Right cardiac atrium (tissue), 5 donors: ENCODE results near the gene PLOD3. TPM values are rescaled to one million over a fixed set of nuclear protein-coding genes. Genes with fewer than 3 reads are reported as not detected.

Experiments
- ATAC-seq, 2 donors: fragments of 200-7000 bp; cut with Tn5 transposase; one replicate each; pipeline versions ENCODE4 v1.8.0 to v1.9.1; 2020; ENCODE audit warnings: moderate library complexity in 2 of 2, mild to moderate bottlenecking in 1 of 2
- DNase-seq, 3 donors: peaks; one replicate each; pipeline ENCODE4 v3.0.0-alpha.2; 2020
- H3K27ac ChIP-seq: one replicate; pipeline ENCODE4 v1.5.1; 2013; ENCODE audit warnings: mild to moderate bottlenecking, low read length, control low read depth, moderate library complexity
- H3K27me3 ChIP-seq: one replicate; pipeline ENCODE4 v1.6.1; 2013; ENCODE audit not compliant: control insufficient read depth, insufficient read depth
- H3K4me1 ChIP-seq: one replicate; pipeline ENCODE4 v1.6.1; 2013; ENCODE audit warnings: low read length; ENCODE audit not compliant: control insufficient read depth, insufficient read depth
- H3K4me3 ChIP-seq: one replicate; pipeline ENCODE4 v1.5.1; 2013; ENCODE audit warnings: low read length, control low read depth
- H3K9me3 ChIP-seq: one replicate; pipeline ENCODE4 v1.6.1; 2013; ENCODE audit warnings: low read length; ENCODE audit not compliant: control insufficient read depth
- WGBS: extraction: QIAGEN DNeasy Blood & Tissue Kit; methylation state at CpG from one replicate; pipeline ENCODE4 v1.1.7; 2013; 5-methylcytosine and 5-hydroxymethylcytosine counted together
- intact Hi-C, 4 donors: fragments of 100-400 bp; cut with DNase I; formaldehyde crosslinking; loops; one replicate each; pipeline versions ENCODE4 v1.11.0 to v1.14.0; 2022 to 2023
- polyA plus RNA-seq: library from polyadenylated mRNA; stranded (reverse); fragments of 200-250 nt; gene quantifications from one replicate; pipeline ENCODE4 v1.2.3, GENCODE V29; 2013
- total RNA-seq, 4 donors: library from RNA; stranded (reverse); fragmentation: NEBNext Ultra II Directional; extraction: Animal tissue kit (Norgen Biotek cat#: 25700); gene quantifications; one replicate each; pipeline ENCODE4 v1.2.1, GENCODE V29; 2021
- donor health status: healthy with polysubstance abuse.
- donor health status: DM: no; HTN: yes; CAD: no.
- donor health status: DM: no; HTN: no; CAD: no.
- donor health status: DM: no; HTN: yes; CAD: no; lungs with severe emphysema.
- donor health status: DM: yes; HTN: yes; CAD: no.

Gene PLOD3
- total and polyA plus RNA-seq, 5 donors: 31.2 to 52.8 (median 41.7) TPM

- H3K27me3 ChIP-seq: no peaks in the 10 kb centered on the region
- H3K4me1 ChIP-seq: peaks cover 4% of the 10 kb centered on the region
- intact Hi-C loops: loop anchor here in 1 of 4 donors (10.0 kb wide), 1 partner anchor 274 kb away; the partner anchor contains the start of gene ACHE
- DNase-seq (no peak), ATAC-seq (no peak)
- no peak overlapping the region for H3K27ac ChIP-seq
- 2% methylated on average over 6 of the region's 6 CpGs for WGBS
- no peak overlapping the region for H3K4me3 ChIP-seq
- no peaks in the 10 kb centered on the region for H3K9me3 ChIP-seq
Observed at GRCh38 chr7:101168412-101169049, 48.9 kb downstream of the PLOD3 start.

DNA sequence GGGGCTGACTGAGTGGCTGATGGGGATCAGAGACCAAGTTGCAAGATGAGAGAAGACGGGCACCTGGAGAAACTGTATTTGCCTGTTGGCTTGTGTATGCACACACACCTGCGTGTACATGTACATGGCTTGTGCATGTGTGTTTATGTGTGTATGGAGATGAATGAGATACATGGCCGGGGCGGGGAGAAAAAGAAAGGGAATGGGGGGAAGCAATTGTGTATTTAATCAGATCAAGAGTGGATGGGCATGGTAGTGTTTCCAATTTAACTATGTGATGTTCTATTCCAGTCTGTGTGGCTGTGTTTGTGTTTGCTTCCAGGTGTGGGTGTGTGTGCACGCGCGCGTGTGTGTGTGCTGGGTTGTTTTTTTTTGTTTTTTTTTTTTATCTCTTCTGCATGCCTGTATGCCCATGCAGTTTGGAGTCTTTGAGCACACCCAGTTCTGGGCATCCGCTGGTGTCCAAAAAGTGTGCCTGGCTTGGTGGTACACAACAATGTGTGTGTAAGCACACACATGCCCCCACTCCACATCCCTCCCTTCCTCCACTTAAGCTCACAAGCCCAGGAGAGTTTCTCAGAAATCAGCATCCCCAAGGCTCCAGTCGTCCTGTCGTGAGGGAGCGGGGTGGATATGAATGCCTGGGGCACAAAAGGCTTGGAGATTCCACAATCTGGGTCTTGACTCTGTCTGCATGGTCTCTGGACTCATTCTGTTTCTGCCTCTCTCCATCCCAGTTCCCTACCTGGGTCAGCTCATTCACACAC lies 49.6 kb downstream of the PLOD3 start:
- H3K27ac ChIP-seq: no peak overlapping the region
- WGBS: 4% methylated on average over 12 of the region's 12 CpGs
- no peak overlapping the region for H3K4me3 ChIP-seq
- DNase-seq: no peak
- no peaks in the 10 kb centered on the region for H3K9me3 ChIP-seq
- peaks cover 6% of the 10 kb centered on the region for H3K4me1 ChIP-seq
- no peak for ATAC-seq
- H3K27me3 ChIP-seq: no peaks in the 10 kb centered on the region
- intact Hi-C loops: loop anchor here in 1 of 4 donors (10.0 kb wide), 1 partner anchor 273 kb away; the partner anchor contains the start of gene ACHE

GRCh38 chr7:101166909-101167644 lies 50.3 kb downstream of the PLOD3 start:
- WGBS: 1% methylated on average over 19 of the region's 19 CpGs
- no peak for ATAC-seq
- no peak overlapping the region for H3K4me3 ChIP-seq
- H3K27ac ChIP-seq: no peak overlapping the region
- H3K4me1 ChIP-seq: peaks cover 6% of the 10 kb centered on the region
- no peak for DNase-seq
- intact Hi-C loops: loop anchor here in 1 of 4 donors (10.0 kb wide), 1 partner anchor 272 kb away; the partner anchor contains the start of gene ACHE
- H3K27me3 ChIP-seq: no peaks in the 10 kb centered on the region
- no peaks in the 10 kb centered on the region for H3K9me3 ChIP-seq

DNA sequence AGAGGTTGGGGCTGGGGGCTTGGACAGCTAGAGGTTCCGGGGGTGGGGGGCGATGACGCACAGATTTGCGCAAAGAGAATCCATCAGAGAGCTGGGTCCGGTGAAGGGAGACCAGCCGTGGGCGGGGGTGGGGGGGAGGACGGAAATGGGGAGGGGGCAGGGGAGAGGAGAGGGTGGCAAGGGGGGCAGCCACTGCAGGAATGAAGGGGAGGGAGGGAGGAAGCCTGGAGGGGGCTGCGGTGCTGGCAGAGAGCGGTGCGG lies 50.8 kb downstream of the PLOD3 start:
- Histone ChIP-seq H3K27ac (no peak overlapping the region), H3K27me3 (no peaks in the 10 kb centered on the region), H3K9me3 (no peaks in the 10 kb centered on the region), H3K4me3 (no peak overlapping the region), H3K4me1 (peaks cover 6% of the 10 kb centered on the region)
- intact Hi-C loops: loop anchor here in 1 of 4 donors (10.0 kb wide), 1 partner anchor 272 kb away; the partner anchor contains the start of gene ACHE
- ATAC-seq (no peak), DNase-seq (peak in 1 of 3 donors; percentile 40)
- 1% methylated on average over 11 of the region's 11 CpGs for WGBS

DNA sequence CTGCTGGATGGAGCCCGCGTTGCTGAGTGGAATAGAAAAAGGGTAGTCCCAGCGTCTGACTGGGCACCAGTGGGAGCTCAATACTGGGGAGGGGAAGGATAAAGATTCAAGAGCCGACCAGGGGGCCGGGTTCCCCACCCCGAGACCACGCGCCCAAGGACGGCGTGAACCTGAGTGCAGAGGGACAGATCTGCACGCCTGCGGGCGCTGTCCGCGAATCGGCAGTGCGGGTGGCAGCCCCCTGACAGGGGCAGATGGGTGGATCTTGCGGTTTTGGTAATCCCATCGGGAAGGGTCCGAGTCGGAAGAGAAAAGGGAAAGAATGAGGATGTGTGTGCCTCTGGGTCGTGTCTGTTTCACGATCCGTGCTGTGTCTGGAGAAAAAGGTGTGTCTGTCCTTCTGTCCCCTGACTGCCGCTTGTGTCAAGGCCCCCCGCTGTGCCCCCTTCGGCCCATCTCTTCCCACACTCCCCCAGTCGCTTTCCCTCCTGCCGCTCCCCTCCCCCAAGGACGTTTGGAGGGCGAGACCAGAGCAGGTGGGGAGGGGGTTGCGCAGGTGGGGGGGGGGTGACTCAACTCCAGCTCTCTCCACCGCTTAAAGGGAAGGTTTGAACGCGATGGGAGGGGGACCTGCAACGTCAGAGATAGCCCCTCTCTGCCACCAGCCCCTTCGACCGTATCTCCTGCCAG lies 51.3 kb downstream of the PLOD3 start:
- intact Hi-C loops: loop anchor here in 1 of 4 donors (10.0 kb wide), 1 partner anchor 271 kb away; the partner anchor contains the start of gene ACHE
- Histone ChIP-seq H3K27me3 (no peaks in the 10 kb centered on the region), H3K27ac (no peak overlapping the region), H3K9me3 (no peaks in the 10 kb centered on the region), H3K4me3 (peak overlapping the region; percentile 12), H3K4me1 (peaks cover 6% of the 10 kb centered on the region)
- peak in 1 of 3 donors; percentile 52 for DNase-seq
- WGBS: 1% methylated on average over 38 of the region's 38 CpGs
- ATAC-seq: no peak

- H3K9me3 ChIP-seq: no peaks in the 10 kb centered on the region
- ATAC-seq: peak; percentile 89 to 92
- peaks cover 6% of the 10 kb centered on the region for H3K4me1 ChIP-seq
- intact Hi-C loops: loop anchor here in 1 of 4 donors (10.0 kb wide), 1 partner anchor 271 kb away; the partner anchor contains the start of gene ACHE
- no peaks in the 10 kb centered on the region for H3K27me3 ChIP-seq
- WGBS: 2% methylated on average over 74 of the region's 74 CpGs
- no peak within 1 kb of the TSS for H3K27ac ChIP-seq
- H3K4me3 ChIP-seq: peak within 1 kb of the TSS; percentile 12
- DNase-seq: peak; percentile 96 to 98 (median 97)
Observed at GRCh38 chr7:101165075-101165957, 52.1 kb downstream of the PLOD3 start, which contains the start of gene VGF. TSS of gene VGF (minus strand) at chr7:101165569. CDS start at chr7:101164843, 726 bp downstream.

DNA sequence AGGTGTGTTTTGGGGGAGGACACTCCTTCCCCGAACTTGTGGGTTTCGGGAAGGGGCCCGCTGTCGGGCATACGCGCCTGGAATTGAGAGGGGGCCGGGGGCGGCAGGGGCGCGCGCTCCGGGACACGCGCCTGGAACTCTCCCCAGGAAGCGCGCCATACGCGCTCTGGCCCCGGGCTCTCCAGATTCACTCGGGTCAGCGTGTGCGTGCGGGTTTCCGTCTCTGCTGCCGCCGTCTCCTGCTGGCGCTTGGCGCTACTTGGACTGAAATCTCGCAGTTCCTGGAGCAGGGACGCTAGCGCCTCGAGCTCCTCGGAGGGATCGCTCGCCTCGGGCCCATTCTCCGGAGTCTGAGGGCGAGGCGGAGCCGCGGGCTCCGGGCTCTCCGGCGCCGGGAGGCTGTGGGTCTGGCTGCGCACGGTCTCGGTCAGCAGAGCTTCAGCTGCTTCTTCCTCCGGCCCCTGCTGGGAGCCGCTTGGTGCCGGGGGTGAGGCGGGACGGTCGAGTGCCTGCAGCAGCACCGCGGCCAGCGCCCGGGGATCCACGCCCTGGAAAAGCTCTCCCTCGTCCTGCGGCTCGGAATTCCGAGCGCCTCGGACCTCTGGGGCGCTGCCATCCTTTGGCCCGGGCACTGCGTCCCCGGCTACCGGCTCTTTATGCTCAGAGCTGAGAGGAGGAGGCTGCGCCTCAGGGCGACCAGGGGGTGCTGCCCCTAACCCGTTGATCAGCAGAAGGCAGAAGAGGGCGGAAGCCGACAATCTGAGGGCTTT lies 53.1 kb downstream of the PLOD3 start:
- H3K9me3 ChIP-seq: no peaks in the 10 kb centered on the region
- intact Hi-C loops: loop anchor here in 1 of 4 donors (10.0 kb wide), 1 partner anchor 269 kb away; the partner anchor contains the start of gene ACHE
- peak overlapping the region; percentile 6 for H3K4me3 ChIP-seq
- H3K4me1 ChIP-seq: peaks cover 6% of the 10 kb centered on the region
- H3K27me3 ChIP-seq: no peaks in the 10 kb centered on the region
- peak in 1 of 2 donors; percentile 27 for ATAC-seq
- 2% methylated on average over 75 of the region's 75 CpGs for WGBS
- peak in 1 of 3 donors; percentile 75 for DNase-seq
- no peak overlapping the region for H3K27ac ChIP-seq

GRCh38 chr7:101163279-101164070 lies 53.9 kb downstream of the PLOD3 start:
- peaks cover 6% of the 10 kb centered on the region for H3K4me1 ChIP-seq
- intact Hi-C loops: loop anchor here in 1 of 4 donors (10.0 kb wide), 1 partner anchor 269 kb away; the partner anchor contains the start of gene ACHE
- H3K27me3 ChIP-seq: no peaks in the 10 kb centered on the region
- peak in 1 of 3 donors; percentile 58 for DNase-seq
- no peak overlapping the region for H3K27ac ChIP-seq
- peak in 1 of 2 donors; percentile 3 for ATAC-seq
- WGBS: under 1% methylated on average over 89 of the region's 92 CpGs
- no peaks in the 10 kb centered on the region for H3K9me3 ChIP-seq
- peak overlapping the region; percentile 8 for H3K4me3 ChIP-seq
